Measurements from ENCODE around the gene LSAMP. TPM values are rescaled to one million over a fixed set of nuclear protein-coding genes. Genes with fewer than 3 reads are reported as not detected.

The LSAMP gene
- total RNA-seq, 1 experiment from 2014 or later, result 3.1 TPM

DNA sequence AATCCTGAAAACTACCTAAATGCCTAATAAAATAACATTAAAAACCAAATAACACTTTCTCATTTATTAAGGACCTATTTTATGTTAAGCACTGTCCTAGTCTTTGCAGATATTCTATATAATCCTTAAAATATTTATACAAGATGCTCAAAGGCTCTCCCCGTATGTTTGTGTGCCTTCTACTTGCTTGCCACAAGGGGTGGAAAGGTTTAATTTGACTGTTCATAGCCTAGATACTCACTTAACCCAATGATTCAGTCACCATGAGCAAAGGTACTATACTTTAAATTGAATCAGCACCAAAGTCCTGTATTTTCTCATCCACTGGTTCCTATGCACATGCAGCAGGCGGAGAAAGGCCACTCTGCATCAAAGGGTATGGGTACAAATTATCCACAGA, 32.0 kb downstream of the LSAMP start:
- DNase-seq (ENCODE audit: low read depth, low spot score) (no peak), ATAC-seq (no peak)
- Histone ChIP-seq H3K36me3 (ENCODE audit: control insufficient read depth, insufficient read depth, low read length) (no peaks in the 10 kb centered on the region), H3K27me3 (ENCODE audit: control insufficient read depth, insufficient read depth, low read length) (no peaks in the 10 kb centered on the region), H3K9me3 (ENCODE audit: control insufficient read depth, insufficient read depth, low read depth, low read length) (no peaks in the 10 kb centered on the region), H3K4me1 (ENCODE audit: control insufficient read depth, insufficient read depth, low read length) (no peaks in the 10 kb centered on the region), H3K4me3 (ENCODE audit: low read depth in 2 of 2, low read length in 2 of 2) (no peak overlapping the region), H3K27ac (ENCODE audit: low read length) (no peak overlapping the region)
- intact Hi-C loops (cut with micrococcal nuclease; ENCODE audit: unreplicated experiment) (no loop called here), in situ Hi-C loops (cut with HindIII; ENCODE audit: low pct_unique_long_range_greater_than_20kb, low sequenced_read_pairs) (no loop called here)
- BruUV-seq (replicated peaks), result no TSS peak
- POLR2A ChIA-PET, result no interaction called here
- CTCF ChIA-PET, result no interaction called here
- TF ChIP-seq SIN3A (IDR thresholded peaks at IDR 0.05; ENCODE audit: borderline replicate concordance, insufficient read depth, low read depth, low read length) (no peak), POLR2AphosphoS5 (IDR thresholded peaks at IDR 0.05; ENCODE audit: low read depth, low read length) (no peak), TCF7L2 (IDR thresholded peaks at IDR 0.05; ENCODE audit: low read depth, low read length) (no peak)
- TF ChIP-seq, protein P1, sequence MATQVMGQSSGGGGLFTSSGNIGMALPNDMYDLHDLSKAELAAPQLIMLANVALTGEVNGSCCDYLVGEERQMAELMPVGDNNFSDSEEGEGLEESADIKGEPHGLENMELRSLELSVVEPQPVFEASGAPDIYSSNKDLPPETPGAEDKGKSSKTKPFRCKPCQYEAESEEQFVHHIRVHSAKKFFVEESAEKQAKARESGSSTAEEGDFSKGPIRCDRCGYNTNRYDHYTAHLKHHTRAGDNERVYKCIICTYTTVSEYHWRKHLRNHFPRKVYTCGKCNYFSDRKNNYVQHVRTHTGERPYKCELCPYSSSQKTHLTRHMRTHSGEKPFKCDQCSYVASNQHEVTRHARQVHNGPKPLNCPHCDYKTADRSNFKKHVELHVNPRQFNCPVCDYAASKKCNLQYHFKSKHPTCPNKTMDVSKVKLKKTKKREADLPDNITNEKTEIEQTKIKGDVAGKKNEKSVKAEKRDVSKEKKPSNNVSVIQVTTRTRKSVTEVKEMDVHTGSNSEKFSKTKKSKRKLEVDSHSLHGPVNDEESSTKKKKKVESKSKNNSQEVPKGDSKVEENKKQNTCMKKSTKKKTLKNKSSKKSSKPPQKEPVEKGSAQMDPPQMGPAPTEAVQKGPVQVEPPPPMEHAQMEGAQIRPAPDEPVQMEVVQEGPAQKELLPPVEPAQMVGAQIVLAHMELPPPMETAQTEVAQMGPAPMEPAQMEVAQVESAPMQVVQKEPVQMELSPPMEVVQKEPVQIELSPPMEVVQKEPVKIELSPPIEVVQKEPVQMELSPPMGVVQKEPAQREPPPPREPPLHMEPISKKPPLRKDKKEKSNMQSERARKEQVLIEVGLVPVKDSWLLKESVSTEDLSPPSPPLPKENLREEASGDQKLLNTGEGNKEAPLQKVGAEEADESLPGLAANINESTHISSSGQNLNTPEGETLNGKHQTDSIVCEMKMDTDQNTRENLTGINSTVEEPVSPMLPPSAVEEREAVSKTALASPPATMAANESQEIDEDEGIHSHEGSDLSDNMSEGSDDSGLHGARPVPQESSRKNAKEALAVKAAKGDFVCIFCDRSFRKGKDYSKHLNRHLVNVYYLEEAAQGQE (IDR thresholded peaks at IDR 0.05; ENCODE audit: insufficient read depth in 1 of 2, low read depth in 2 of 2, low read length in 1 of 2), result no peak
- TF ChIP-seq, protein P2, sequence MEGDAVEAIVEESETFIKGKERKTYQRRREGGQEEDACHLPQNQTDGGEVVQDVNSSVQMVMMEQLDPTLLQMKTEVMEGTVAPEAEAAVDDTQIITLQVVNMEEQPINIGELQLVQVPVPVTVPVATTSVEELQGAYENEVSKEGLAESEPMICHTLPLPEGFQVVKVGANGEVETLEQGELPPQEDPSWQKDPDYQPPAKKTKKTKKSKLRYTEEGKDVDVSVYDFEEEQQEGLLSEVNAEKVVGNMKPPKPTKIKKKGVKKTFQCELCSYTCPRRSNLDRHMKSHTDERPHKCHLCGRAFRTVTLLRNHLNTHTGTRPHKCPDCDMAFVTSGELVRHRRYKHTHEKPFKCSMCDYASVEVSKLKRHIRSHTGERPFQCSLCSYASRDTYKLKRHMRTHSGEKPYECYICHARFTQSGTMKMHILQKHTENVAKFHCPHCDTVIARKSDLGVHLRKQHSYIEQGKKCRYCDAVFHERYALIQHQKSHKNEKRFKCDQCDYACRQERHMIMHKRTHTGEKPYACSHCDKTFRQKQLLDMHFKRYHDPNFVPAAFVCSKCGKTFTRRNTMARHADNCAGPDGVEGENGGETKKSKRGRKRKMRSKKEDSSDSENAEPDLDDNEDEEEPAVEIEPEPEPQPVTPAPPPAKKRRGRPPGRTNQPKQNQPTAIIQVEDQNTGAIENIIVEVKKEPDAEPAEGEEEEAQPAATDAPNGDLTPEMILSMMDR (IDR thresholded peaks at IDR 0.05), result no peak; the same call in 1 of the 2 replicates

DNA sequence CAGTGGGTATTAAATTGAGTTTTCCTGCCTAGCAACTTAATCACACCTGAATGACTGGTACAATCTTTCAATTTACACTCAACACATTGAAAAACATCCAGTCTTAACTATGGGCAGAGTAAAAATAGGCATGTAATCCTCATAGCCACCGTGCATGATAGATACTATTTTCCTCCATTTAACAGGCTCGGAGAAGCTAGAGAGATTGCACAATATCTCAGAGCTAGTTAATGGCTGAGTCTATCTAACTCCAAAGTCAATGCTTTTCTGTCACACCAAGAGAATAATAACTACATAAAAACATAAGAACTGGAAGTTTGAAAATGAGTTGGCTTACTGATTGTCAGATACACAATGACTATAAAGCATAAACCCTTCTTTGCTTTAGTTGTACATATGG, 36.8 kb downstream of the LSAMP start:
- intact Hi-C loops (cut with micrococcal nuclease; ENCODE audit: unreplicated experiment), result no loop called here
- Histone ChIP-seq H3K36me3 (ENCODE audit: control insufficient read depth, insufficient read depth, low read length) (no peaks in the 10 kb centered on the region), H3K4me3 (ENCODE audit: low read depth in 2 of 2, low read length in 2 of 2) (no peak overlapping the region), H3K27me3 (ENCODE audit: control insufficient read depth, insufficient read depth, low read length) (no peaks in the 10 kb centered on the region), H3K9me3 (ENCODE audit: control insufficient read depth, insufficient read depth, low read depth, low read length) (no peaks in the 10 kb centered on the region), H3K27ac (ENCODE audit: low read length) (no peak overlapping the region), H3K4me1 (ENCODE audit: control insufficient read depth, insufficient read depth, low read length) (no peaks in the 10 kb centered on the region)
- ATAC-seq (no peak), DNase-seq (ENCODE audit: low read depth, low spot score) (no peak)
- no TSS peak for BruUV-seq (replicated peaks)
- no peak for TF ChIP-seq TCF7L2 (IDR thresholded peaks at IDR 0.05; ENCODE audit: low read depth, low read length)
- TF ChIP-seq, protein P2 (IDR thresholded peaks at IDR 0.05), result no peak
- no peak for TF ChIP-seq POLR2AphosphoS5 (IDR thresholded peaks at IDR 0.05; ENCODE audit: low read depth, low read length)
- TF ChIP-seq SIN3A (IDR thresholded peaks at IDR 0.05; ENCODE audit: borderline replicate concordance, insufficient read depth, low read depth, low read length), result no peak
- TF ChIP-seq, protein P1 (IDR thresholded peaks at IDR 0.05; ENCODE audit: insufficient read depth in 1 of 2, low read depth in 2 of 2, low read length in 1 of 2), result no peak
- POLR2A ChIA-PET, result no interaction called here
- CTCF ChIA-PET, result no interaction called here
- in situ Hi-C loops (cut with HindIII; ENCODE audit: low pct_unique_long_range_greater_than_20kb, low sequenced_read_pairs), result no loop called here
